ENCODE measurements around the gene BLNK. TPM values are rescaled to one million over a fixed set of nuclear protein-coding genes. Genes with fewer than 3 reads are reported as not detected.

BLNK gene
- total and polyA plus RNA-seq, 2 experiments from 2014 or later, result 0.11 TPM; not detected in 1

GRCh38 chr10:96275685-96276418 is 4.5 kb upstream of the BLNK start:
- H3K36me3 ChIP-seq (ENCODE audit: insufficient read depth), result no peaks in the 10 kb centered on the region
- H3K4me3 ChIP-seq, result no peak overlapping the region
- H3K27me3 ChIP-seq (ENCODE audit: insufficient read depth), result no peaks in the 10 kb centered on the region
- TF ChIP-seq ZNF462 (CRISPR knock-in tag; IDR thresholded peaks at IDR 0.05) (no peak), ETS1 (IDR thresholded peaks at IDR 0.05) (no peak), EZH2phosphoT487 (IDR thresholded peaks at IDR 0.05; ENCODE audit: unreplicated experiment) (no peak), ZNF331 (CRISPR knock-in tag; IDR thresholded peaks at IDR 0.05; ENCODE audit: low read depth) (no peak), REST (IDR thresholded peaks at IDR 0.05; ENCODE audit: unreplicated experiment) (no peak), NANOG (IDR thresholded peaks at IDR 0.05; ENCODE audit: borderline replicate concordance) (no peak), CREB1 (CRISPR knock-in tag; IDR thresholded peaks at IDR 0.05; ENCODE audit: low read depth) (no peak), ZNF114 (CRISPR knock-in tag; IDR thresholded peaks at IDR 0.05) (no peak), POLR2AphosphoS5 (IDR thresholded peaks at IDR 0.05; ENCODE audit: low read depth) (no peak), EZH2 (IDR thresholded peaks at IDR 0.05; ENCODE audit: low read depth, unreplicated experiment) (no peak), STAT1 (IDR thresholded peaks at IDR 0.05; ENCODE audit: unreplicated experiment) (no peak), JUNB (IDR thresholded peaks at IDR 0.05; ENCODE audit: unreplicated experiment) (no peak), CTCF (conservative IDR thresholded peaks at IDR 0.05; ENCODE audit: low read depth in 2 of 2) (no peak)
- 0 out of 2 replicates have a peak, but pooled peaks cover 4% of the 10 kb centered on the region for H3K4me1 ChIP-seq (ENCODE audit: insufficient read depth)
- H3K27ac Mint-ChIP-seq, result no peak overlapping the region
- H2AFZ ChIP-seq, result no peak overlapping the region
- H3K27me3 Mint-ChIP-seq (ENCODE audit: insufficient read depth, low read depth, poor library complexity), result no peaks in the 10 kb centered on the region
- H3K4me3 Mint-ChIP-seq, result no peak overlapping the region
- H3K36me3 Mint-ChIP-seq (ENCODE audit: low read depth), result no peaks in the 10 kb centered on the region
- ATAC-seq (no peak), DNase-seq (ENCODE audit: low spot score) (no peak)
- no peak overlapping the region for H3K4me2 ChIP-seq
- no peaks in the 10 kb centered on the region for H3K9me2 ChIP-seq (ENCODE audit: insufficient read depth)
- no peak overlapping the region for H3K27ac ChIP-seq (ENCODE audit: low read depth)
- no peaks in the 10 kb centered on the region for H3F3A ChIP-seq (replicated peaks; ENCODE audit: low read depth)
- H3K9me3 Mint-ChIP-seq, result no peaks in the 10 kb centered on the region
- peaks cover 3% of the 10 kb centered on the region; the same call in 2 of the 3 replicates for H3K4me1 Mint-ChIP-seq
- no peaks in the 10 kb centered on the region for H4K20me1 ChIP-seq (replicated peaks; ENCODE audit: insufficient read depth)
- no peaks in the 10 kb centered on the region for H3K79me2 ChIP-seq (replicated peaks; ENCODE audit: insufficient read depth)
